ENCODE data around the gene ARHGAP22. TPM values are rescaled to one million over a fixed set of nuclear protein-coding genes. Genes with fewer than 3 reads are reported as not detected.

The ARHGAP22 gene
- total RNA-seq, 1 experiment from 2014 or later = 3.0 TPM

- no peak for DNase-seq (ENCODE audit: extremely low read depth, low read depth)
These were observed 4.1 kb upstream of the ARHGAP22 start for GRCh38 chr10:48608976-48609375.

- DNase-seq (ENCODE audit: extremely low read depth, low read depth) = peak; percentile 26
These were observed 3.4 kb upstream of the ARHGAP22 start for GRCh38 chr10:48608279-48608681.

DNA sequence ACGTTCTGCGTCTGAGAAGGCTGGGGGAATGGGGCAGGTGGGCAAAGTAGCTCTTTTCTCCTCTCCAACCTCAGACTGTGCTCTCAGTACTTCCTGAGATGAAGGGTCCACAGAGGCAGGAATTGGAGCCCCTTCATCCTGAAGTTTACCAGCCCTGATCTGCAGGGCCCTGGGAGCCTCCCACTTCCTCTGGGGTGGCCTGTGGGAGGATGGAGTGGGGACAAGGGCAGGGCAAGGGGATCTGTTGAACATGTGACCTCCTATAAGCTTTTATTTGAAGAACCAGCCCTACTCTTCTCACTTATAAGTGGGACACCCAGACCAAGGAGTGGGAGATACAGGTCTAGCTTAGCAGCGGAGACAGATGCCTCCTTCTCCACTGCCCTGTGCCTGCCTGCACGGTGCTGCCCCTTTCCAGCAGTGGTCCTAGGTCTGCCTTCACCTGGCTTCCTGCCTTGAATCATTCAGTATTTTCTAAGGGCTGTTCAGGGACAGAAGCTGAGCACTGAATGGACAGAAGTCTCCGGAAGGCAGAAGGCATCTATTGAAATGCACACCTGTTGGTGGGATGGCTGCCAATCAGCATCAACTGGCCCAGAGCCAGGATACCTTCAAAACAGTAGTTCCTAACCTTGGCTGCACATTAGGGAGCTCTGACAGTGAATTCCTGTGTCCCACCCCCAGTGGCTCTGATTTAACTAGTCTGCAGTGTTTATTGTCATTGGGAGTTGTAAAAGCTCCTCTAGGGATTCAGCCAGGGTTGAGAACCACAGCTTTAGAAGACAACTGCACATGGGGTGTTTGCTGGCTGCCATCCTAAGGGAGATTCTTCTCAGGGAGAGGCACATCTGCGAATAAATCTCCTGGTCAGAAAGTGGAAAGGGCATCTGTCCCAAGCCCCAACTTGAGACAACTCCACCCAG, 2.7 kb upstream of the ARHGAP22 start:
- no peak for DNase-seq (ENCODE audit: extremely low read depth, low read depth)

- DNase-seq (ENCODE audit: extremely low read depth, low read depth) = no peak
These were observed 1.9 kb upstream of the ARHGAP22 start for GRCh38 chr10:48606530-48607355.

DNA sequence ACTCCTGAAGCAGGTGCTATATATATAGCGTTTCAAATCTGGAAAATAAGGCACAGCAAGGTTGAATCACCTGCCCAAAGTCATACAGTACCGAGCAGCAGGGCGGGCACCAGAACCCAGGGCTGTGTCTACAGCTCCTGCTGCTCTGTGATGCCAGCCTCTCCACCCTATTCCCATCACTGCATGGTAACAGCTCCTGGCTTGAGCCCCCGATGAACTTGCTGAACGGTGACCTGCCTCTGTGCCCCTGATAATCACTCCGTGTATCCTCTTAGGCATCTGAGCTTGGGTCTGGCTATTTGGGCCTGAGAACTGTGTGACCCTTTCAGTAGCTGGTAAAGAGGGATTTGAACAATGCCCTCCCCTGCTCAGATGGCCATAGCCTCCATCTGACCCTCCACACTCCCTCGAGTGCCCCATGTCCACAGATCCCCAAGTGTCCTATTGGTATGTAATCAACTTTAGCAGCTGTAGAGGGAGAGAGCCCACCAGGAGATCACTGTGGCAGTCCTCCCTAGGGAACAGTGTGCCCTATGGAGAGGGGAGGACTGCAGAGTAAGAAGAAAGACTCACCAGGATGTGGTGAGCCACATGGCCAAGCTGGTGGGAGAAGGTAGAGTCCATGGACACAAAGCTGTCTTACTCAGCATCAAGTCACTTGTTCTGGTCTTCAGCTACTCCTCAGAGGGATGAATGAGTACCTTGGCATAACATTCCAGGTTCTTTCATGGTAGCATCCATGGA, 1.1 kb upstream of the ARHGAP22 start:
- no peak for DNase-seq (ENCODE audit: extremely low read depth, low read depth)

DNA sequence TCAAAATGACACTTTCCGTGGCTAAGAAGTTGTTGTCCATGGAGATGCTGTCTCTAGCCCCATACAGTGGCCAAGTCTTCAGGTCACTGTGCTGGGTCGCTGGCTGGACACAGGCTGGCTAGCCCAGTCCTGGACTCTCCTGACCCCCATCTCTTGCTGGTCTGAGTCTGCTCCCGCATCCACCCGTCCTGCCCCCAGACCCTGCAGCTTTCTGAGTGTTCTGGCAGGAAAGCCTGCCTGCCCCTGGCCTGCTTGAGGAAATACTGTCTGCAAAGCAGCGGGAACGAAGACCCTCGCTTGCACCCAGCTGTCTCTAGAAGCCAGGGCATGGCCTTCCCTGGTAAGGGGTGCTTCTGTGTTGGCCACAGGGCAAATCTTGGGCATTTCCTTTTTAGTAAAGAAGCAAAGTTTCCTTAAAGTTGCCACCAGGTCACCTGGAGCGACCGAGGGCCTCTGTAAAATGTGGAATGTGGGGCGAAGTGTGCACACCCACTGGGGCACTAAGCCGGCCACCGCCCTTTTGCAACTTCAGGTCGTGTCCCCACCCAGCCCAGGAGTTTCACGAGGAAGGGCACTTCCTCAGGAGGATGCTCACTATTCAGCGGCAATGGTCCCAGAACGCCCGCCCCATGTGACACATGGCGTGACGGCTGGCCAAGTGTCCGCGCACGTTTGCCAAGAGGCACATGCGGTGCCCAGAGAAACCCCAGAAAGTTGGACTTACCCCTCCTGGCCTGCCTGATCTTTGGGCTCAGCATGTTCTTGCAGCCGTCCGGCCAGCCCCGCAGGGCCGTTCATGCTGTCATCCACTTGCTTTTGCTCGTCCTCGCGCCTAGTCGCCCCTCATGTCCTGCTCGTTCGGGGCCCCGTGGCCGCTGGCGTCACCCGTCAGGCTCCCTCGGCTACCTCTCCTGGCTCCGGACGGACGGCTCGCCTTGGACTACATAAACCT, 558 bp downstream of the ARHGAP22 start:
- DNase-seq (ENCODE audit: extremely low read depth, low read depth) = no peak

GRCh38 chr10:48603421-48604038, 1.3 kb downstream of the ARHGAP22 start:
- no peak for DNase-seq (ENCODE audit: extremely low read depth, low read depth)

DNA sequence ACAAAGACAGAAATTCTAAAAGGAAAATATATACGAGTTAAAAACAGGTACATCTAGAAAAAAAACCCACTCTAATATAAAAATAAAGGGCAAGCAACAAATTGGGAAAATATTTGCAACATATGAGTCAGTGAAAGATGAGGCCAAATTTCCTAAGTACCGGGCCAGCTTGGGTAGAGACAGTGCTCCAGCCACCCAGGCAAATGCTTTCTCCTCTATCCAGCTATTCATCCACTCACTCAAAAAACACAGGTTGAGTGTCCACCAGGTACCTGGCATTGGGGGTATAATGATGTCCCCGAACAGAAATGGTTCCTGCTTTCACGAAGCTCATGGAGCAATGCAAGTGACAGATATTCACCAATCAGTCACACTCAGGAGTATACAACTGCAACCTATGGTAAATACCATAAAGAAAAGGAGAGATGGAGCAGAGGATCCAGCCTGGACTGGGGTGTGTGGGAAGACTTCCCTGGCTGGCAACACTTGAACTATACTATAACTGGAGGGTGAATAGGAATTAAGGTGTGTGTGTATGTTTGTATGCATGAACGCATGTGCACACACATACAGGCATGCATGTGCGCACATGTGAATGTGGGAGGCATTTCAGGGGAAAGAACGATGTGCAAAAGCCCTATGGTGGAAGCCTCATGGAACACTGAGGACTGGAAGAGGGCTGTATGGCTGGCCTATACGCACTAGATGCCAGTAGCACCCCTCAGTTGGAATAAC, 2.3 kb downstream of the ARHGAP22 start:
- no peak for DNase-seq (ENCODE audit: extremely low read depth, low read depth)

DNA sequence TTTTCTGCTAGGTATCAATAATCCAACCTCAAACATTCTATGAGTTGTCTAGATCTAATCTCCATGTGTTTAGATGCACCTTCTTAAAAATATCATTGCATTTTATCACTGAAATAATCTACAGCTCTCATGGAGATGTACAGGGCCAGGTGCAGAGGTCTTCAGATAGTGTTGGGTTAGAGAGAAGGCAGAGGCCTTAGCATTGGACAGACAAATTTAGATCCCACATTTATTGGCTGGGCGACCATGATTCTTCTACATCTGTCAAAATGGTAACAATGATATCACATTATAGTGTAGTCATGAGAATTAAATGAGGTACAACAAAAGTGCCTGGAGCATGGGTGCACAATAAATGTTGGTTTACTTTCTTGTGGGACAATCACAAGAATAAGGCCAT, 3.1 kb downstream of the ARHGAP22 start:
- no peak for DNase-seq (ENCODE audit: extremely low read depth, low read depth)

GRCh38 chr10:48600645-48601505, 4.0 kb downstream of the ARHGAP22 start:
- no peak for DNase-seq (ENCODE audit: extremely low read depth, low read depth)

GRCh38 chr10:48599830-48600134, 5.1 kb downstream of the ARHGAP22 start:
- DNase-seq (ENCODE audit: extremely low read depth, low read depth) = no peak

DNA sequence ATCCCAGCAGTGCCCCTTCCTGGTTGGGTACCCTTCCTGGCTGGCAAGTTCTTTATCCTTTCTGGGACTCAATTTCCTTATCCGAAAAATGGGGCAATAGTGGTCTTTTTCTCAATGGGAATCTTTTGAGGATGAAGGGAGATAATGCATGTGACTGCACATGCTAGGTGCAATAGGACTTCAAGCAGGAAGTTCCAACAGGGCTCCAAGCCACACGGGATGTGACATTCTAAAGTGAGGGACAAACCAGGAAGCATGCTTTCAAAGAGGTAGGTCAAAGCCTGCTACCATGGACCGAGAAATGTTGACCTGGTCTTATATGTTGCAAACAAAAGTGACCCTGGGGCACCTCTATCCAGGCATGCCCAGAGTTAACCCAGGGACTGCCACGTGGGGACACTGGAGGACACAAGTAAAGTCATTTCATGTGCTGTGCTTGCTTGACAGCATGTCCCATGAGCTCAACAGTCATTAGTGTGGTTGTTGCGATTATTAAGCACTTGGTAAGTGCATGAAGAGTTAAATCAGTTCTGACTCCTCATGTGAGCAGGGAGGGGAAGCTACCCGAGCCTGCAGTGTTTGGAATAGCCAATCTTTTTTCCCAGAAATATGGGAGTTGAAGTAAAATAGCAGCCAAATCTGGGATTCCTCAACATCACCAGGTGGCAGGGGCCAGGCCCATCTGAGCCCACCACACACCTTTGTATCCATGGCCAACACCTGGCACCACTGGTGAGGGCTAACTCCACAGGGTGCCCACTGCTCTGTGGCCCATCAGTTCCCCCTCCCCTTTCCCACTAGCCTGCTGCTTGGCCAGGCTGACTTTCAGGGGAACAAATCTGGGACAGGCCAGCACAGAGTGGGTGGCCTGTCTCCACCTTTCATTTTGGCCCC, 5.7 kb downstream of the ARHGAP22 start:
- no peak for DNase-seq (ENCODE audit: extremely low read depth, low read depth)

- no peak for DNase-seq (ENCODE audit: extremely low read depth, low read depth)
These were observed 6.5 kb downstream of the ARHGAP22 start for GRCh38 chr10:48598243-48598935.

GRCh38 chr10:48595539-48595932, 9.3 kb downstream of the ARHGAP22 start:
- DNase-seq (ENCODE audit: extremely low read depth, low read depth) = no peak

DNA sequence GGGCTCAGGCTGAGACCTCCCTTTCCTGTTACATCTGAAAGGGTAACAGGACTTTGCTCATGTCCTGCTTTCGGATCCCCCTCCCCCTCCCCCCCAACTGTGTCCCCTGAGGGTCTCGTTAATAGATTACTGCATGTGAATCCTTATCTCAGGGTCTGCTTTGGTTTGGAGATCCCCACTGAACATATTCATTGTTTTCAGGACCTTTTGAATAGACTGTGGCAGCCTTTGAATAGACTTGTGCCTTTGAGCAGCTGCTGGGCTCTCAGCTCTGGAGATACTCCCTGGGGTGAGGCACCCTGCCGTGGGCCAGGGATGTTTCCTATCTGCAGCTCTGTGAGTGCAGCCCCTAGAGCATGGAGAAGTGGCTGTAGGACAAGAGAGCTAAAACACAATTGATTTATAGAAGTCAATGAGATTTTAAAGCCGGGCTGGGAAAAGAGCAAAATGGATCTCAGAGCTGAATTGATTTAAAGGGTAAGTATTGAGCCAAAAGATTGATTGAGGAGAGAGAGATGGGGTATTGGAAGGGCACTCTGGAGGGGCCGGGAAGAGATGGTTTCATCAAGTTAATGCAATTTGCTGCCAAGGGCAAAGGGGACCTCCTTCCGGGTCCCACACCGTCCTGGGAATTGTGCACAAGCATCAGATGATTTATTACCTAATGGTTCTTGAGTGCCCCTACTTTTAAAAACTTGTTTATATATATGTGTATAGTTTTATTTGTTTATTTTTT, 9.9 kb downstream of the ARHGAP22 start:
- no peak for DNase-seq (ENCODE audit: extremely low read depth, low read depth)

DNA sequence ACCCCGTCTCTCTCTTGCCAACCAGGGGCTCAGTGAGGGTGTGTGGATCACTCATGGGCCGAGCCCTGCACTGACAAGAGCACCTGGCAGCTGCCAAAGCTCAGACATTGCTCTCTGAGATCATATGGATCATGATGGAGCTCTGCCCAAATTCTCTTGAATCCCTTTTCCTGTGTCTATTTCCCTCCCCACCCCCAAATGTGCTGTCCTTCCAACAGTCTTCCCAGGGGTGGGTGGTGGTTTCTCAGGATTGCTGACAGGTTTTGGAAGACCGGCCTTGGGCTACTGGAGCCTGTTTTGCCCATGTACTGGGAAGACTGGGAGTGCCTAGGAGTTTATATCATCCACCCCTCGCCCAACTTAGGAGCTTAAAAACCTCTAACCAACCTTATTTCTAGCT, 10.5 kb downstream of the ARHGAP22 start:
- no peak for DNase-seq (ENCODE audit: extremely low read depth, low read depth)
